Mammary epithelial cell (primary cell): ENCODE data around the gene MUC4.

Experiments used
- CTCF ChIP-seq, 2 donors: IDR thresholded peaks in 1 of 2; conservative IDR thresholded peaks in 1 of 2; 2 replicates each; pipeline ENCODE4 v1.5.1; 2011 to 2012; ENCODE audit warnings: inconsistent platforms in 2 of 2, low read length in 2 of 2, mild to moderate bottlenecking in 2 of 2, control low read depth in 1 of 2, low read depth in 1 of 2; ENCODE audit not compliant: insufficient read depth in 1 of 2; ENCODE audit errors: extremely low read depth in 1 of 2
- EZH2 ChIP-seq: IDR thresholded peaks from 2 replicates; pipeline ENCODE4 v1.6.1; 2012; ENCODE audit warnings: low read length, inconsistent platforms, borderline replicate concordance

- no peak for TF ChIP-seq CTCF (conservative IDR thresholded peaks at IDR 0.05 in 1 of 2, IDR thresholded peaks at IDR 0.05 in 1 of 2; ENCODE audit: extremely low read depth in 1 of 2, insufficient read depth in 1 of 2, low read depth in 1 of 2, low read length in 2 of 2)
- no peak for TF ChIP-seq EZH2
Measured at GRCh38 chr3:195796795-195797194, 14.9 kb downstream of the MUC4 start.
